ENCODE results near the gene ABHD4. TPM values are rescaled to one million over a fixed set of nuclear protein-coding genes. Genes with fewer than 3 reads are reported as not detected.

ABHD4 gene
- total RNA-seq, 1 donor from 2014 or later: 10.8 TPM

DNA sequence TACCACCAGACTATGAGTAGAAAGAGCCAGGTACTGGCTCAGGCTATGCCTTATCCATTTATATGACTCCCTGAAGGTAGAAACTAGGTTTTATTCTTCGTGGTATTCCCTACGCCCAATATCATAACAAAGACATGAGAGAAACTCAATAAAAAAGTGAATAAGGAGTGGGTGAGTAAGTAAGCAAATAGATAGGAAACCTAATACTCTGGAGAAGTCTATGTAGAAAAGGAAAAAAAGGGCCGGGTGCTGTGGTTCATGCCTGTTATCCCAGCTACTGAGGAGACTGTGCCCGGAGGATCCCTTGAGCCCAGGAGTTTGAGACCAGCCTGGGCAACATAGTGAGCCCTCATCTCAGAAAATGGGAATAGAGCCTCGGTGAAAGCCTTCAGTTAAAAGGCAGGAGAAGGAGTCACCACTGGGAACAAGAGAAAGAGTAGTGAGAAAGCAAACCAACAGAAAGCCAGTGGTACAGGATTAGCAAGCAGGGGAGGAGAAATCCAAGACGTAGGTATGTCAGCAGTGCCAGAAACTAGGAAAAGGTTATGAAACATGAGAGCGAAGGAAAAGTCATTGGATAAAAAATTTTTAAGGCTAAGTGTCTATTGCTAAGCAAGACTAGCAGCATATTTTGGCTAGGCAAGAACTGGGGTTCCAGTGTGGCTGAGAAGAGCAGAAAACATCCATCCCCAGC, 52.1 kb downstream of the ABHD4 start:
- intact Hi-C loops (cut with micrococcal nuclease): no loop called here
- H3K4me1 Mint-ChIP-seq (ENCODE audit: low read depth): peaks cover 2% of the 10 kb centered on the region
- no peak overlapping the region for H3K27ac Mint-ChIP-seq
- DNase-seq (ENCODE audit: low spot score): no peak
- no peaks in the 10 kb centered on the region for H3K36me3 Mint-ChIP-seq (ENCODE audit: low read depth)
- H3K27me3 Mint-ChIP-seq (ENCODE audit: low read depth): no peaks in the 10 kb centered on the region
- H3K9me3 Mint-ChIP-seq: no peaks in the 10 kb centered on the region
- no peak overlapping the region for H3K4me3 Mint-ChIP-seq (ENCODE audit: low read depth)

DNA sequence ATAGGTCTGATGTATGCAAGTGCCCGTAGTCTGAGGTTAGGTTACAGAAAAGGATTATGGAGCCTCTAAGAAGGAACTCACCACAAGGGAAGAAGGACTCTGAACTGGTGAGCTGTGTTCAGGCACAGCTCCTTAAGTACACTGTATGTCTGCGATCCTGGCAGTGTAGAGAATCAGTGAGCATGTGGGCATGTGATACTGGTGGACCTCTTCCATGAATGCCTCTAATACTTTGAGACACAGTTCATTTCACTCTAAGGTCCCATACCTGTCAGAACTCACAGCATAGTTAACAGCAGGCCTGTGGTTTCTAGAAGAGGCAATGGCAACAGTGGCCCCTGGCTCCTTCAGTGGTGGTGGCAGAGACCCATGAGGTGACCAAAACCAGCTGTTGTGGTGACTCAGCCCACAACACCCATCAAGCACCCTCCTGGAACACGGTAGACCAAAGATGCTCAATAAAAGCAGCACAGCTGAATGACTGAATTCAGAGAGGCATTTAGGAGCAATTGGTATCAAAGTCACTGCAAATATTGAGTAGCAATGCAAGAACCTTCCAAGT, 52.9 kb downstream of the ABHD4 start:
- intact Hi-C loops (cut with micrococcal nuclease): no loop called here
- Mint-ChIP-seq H3K4me1 (ENCODE audit: low read depth) (peaks cover 2% of the 10 kb centered on the region), H3K36me3 (ENCODE audit: low read depth) (no peaks in the 10 kb centered on the region), H3K4me3 (ENCODE audit: low read depth) (no peak overlapping the region), H3K27me3 (ENCODE audit: low read depth) (no peaks in the 10 kb centered on the region), H3K27ac (no peak overlapping the region), H3K9me3 (no peaks in the 10 kb centered on the region)
- DNase-seq (ENCODE audit: low spot score): no peak

DNA sequence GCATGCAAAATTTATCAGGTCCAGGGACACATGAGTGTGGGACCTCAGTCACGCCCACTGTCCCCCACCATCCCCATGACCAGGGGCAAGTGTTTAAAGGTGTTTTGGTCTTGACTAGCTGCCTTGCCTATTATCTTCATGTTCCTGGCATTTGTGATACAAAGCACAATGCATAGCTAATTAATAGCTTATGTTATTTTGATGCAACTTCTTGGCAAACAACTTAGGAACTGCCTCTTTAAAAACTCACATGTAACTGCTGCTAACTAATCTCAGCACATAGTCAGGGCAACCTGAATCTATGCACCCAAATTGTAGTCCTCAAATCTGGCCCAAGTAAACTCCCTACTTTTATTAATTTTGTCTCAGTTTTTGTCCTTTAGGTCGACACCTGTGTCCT, 53.5 kb downstream of the ABHD4 start:
- Mint-ChIP-seq H3K4me3 (ENCODE audit: low read depth) (no peak overlapping the region), H3K27ac (no peak overlapping the region), H3K4me1 (ENCODE audit: low read depth) (peaks cover 2% of the 10 kb centered on the region), H3K27me3 (ENCODE audit: low read depth) (no peaks in the 10 kb centered on the region), H3K9me3 (no peaks in the 10 kb centered on the region), H3K36me3 (ENCODE audit: low read depth) (no peaks in the 10 kb centered on the region)
- DNase-seq (ENCODE audit: low spot score): no peak
- intact Hi-C loops (cut with micrococcal nuclease): no loop called here

DNA sequence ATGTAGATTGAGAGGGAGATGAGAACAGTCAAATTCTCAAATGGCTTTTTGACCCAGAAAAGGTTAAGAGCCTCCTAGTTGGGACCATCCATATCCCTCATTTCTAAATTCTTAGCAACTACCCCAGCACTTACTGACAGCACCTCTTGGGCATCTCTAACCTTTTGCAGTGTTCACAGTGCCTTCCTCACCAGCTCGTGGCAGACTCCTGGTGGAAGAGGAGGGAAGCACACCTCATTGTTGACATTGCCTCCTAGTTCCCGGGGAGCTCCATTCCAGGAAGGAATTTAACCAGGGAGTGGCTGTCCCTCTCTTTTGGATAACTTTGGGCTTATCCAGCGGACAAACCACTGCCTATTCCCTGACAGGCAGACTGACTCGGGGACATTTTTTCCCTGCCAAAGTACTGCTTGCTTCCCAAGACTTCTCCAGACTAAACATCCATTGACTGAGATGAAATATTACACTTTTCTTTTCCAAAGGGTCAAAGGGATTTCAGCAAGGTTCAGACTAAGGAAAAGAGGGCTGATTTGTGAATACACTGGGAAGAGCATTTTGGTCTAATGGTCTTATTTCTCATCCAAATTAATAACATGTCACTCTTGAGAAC, 55.0 kb downstream of the ABHD4 start:
- Mint-ChIP-seq H3K4me1 (ENCODE audit: low read depth) (peaks cover 2% of the 10 kb centered on the region), H3K27ac (no peak overlapping the region), H3K4me3 (ENCODE audit: low read depth) (no peak overlapping the region), H3K9me3 (no peaks in the 10 kb centered on the region), H3K36me3 (ENCODE audit: low read depth) (no peaks in the 10 kb centered on the region), H3K27me3 (ENCODE audit: low read depth) (no peaks in the 10 kb centered on the region)
- intact Hi-C loops (cut with micrococcal nuclease): loop anchor here (1.0 kb wide), 2 partner anchors 83 to 97 kb away; no protein-coding TSS in a partner anchor
- DNase-seq (ENCODE audit: low spot score): peak; percentile 40

DNA sequence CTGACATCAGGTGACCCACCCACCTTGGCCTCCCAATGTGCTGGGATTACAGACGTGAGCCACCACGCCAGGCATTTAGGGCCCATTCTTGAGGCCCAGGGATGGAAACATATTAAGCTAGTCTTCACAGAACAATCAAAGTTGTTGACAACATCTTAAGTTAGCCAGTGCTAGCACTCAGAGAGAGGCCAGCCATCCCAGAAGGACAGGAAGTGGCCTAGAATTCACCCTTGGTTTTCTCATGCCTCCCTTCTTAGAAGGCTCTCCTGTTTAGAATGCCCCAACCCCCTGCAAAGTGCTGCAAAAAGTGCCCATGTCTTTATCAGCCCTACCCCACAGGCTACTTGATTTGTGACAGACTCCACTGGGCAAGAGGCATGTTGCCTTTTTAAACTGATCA, 58.1 kb downstream of the ABHD4 start:
- intact Hi-C loops (cut with micrococcal nuclease): loop anchor here (2.0 to 5.0 kb wide), 2 partner anchors 56 to 197 kb away; no protein-coding TSS in a partner anchor

DNA sequence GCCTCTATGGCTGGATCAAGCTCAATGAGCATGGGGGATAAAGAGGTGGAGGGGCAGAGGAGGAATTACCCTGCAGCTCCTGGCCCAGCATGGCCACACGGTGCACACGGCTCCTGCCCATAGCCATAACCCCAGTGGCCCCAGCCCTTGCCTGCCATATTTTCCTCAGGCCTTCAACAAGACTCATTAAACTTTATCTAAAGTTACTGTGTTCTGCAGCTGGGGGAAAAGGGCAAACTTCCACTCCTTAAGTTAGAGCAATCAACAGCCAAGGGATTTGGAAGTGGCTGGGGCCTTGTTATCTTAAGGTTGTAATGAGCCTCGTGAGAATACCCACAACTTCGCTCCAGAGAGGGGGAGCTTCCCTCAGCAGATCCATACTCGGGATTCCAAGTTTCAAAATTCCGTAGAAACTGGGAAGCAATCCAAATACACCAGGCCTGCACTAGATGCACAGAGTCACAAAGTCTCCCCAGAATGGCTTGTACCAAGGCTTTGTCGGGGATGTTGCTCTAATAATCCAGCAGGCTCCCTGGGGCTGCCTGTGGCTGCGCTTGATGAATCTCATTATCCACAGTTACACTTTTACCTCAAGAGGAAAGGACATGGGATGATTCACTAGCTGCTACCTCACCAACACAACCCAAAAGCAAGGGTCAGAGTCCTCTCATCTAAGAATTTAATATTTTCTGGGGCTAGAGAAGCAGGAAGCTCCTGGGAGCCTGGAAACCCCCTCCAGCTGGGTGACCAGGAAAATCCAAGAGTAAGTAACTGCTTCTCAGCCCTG, 59.0 kb downstream of the ABHD4 start:
- Mint-ChIP-seq H3K9me3 (no peaks in the 10 kb centered on the region), H3K27ac (no peak overlapping the region), H3K27me3 (ENCODE audit: low read depth) (no peaks in the 10 kb centered on the region), H3K36me3 (ENCODE audit: low read depth) (no peaks in the 10 kb centered on the region), H3K4me3 (ENCODE audit: low read depth) (no peak overlapping the region), H3K4me1 (ENCODE audit: low read depth) (no peaks in the 10 kb centered on the region)
- intact Hi-C loops (cut with micrococcal nuclease): loop anchor here (2.0 to 5.0 kb wide), 2 partner anchors 55 to 196 kb away; no protein-coding TSS in a partner anchor
- DNase-seq (ENCODE audit: low spot score): no peak

More for the DNA sequence above, 58.1 kb downstream of the ABHD4 start:
- no peaks in the 10 kb centered on the region for H3K27me3 Mint-ChIP-seq (ENCODE audit: low read depth)
- H3K9me3 Mint-ChIP-seq: no peaks in the 10 kb centered on the region
- H3K4me1 Mint-ChIP-seq (ENCODE audit: low read depth): no peaks in the 10 kb centered on the region
- no peaks in the 10 kb centered on the region for H3K36me3 Mint-ChIP-seq (ENCODE audit: low read depth)
- H3K27ac Mint-ChIP-seq: no peak overlapping the region
- DNase-seq (ENCODE audit: low spot score): no peak
- H3K4me3 Mint-ChIP-seq (ENCODE audit: low read depth): no peak overlapping the region

DNA sequence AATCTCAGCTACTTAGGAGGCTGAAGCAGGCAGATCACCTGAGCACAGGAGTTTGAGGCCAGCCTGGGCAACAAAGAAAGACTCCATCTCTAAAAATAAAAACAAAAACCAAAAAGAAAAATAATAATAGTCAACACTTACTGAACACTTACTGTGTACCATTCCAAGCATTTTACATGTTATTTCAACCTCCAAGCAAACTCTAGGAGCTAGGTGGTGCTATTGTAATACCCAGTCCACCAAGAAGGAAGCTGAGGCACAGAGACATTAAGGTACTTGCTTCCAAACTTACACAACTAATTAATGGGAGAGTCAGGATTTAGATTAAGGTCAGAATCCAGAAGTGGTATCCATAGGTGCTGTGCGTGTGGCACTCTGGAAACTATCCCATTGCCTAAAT, 59.8 kb downstream of the ABHD4 start:
- Mint-ChIP-seq H3K27ac (no peak overlapping the region), H3K36me3 (ENCODE audit: low read depth) (no peaks in the 10 kb centered on the region), H3K4me1 (ENCODE audit: low read depth) (no peaks in the 10 kb centered on the region), H3K4me3 (ENCODE audit: low read depth) (no peak overlapping the region), H3K9me3 (no peaks in the 10 kb centered on the region), H3K27me3 (ENCODE audit: low read depth) (no peaks in the 10 kb centered on the region)
- intact Hi-C loops (cut with micrococcal nuclease): loop anchor here (2.0 to 5.0 kb wide), 2 partner anchors 54 to 195 kb away; no protein-coding TSS in a partner anchor
- no peak for DNase-seq (ENCODE audit: low spot score)

DNA sequence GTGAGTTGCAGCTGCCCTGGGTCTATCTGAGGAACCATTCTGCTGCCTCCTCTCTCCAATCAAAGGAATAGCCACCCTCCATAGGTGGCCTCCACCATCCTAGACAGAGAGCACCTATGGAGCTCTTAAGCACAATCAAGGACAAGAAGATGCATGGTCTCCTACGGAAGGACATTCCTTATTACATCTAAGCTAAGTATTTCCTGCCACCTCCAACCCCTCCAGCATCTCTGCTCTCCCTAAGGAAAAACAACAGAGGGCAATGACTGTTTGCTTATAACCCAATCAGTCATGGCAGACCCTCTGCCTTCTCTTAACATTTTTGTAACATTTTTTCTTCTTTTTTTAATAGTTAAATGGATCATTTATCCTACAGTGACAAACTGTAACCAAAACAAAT, 60.8 kb downstream of the ABHD4 start:
- no peak for DNase-seq (ENCODE audit: low spot score)
- Mint-ChIP-seq H3K36me3 (ENCODE audit: low read depth) (no peaks in the 10 kb centered on the region), H3K4me3 (ENCODE audit: low read depth) (no peak overlapping the region), H3K27ac (no peak overlapping the region), H3K27me3 (ENCODE audit: low read depth) (no peaks in the 10 kb centered on the region), H3K4me1 (ENCODE audit: low read depth) (peaks cover 2% of the 10 kb centered on the region), H3K9me3 (no peaks in the 10 kb centered on the region)
- intact Hi-C loops (cut with micrococcal nuclease): loop anchor here (5.0 kb wide), 1 partner anchor 53 kb away; no protein-coding TSS in a partner anchor

DNA sequence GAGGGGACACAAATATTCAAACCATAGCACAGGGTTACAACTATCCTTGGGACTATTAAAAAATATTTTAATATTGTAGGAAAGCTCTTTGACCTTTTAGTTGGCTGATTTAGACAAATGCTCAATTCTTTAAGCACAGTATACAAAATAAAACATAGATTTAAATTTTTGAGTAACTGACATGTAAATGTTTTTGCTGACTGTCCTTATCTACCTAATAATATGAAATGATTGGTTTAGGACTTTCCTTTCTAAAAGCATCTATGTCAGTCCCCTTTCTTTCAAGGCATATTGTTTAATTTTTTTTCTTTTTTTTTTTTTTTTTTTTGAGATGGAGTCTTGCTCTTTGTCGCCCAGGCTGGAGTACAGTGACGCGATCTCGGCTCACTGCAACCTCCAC, 62.6 kb downstream of the ABHD4 start:
- H3K4me3 Mint-ChIP-seq (ENCODE audit: low read depth): no peak overlapping the region
- no peaks in the 10 kb centered on the region for H3K36me3 Mint-ChIP-seq (ENCODE audit: low read depth)
- no peaks in the 10 kb centered on the region for H3K9me3 Mint-ChIP-seq
- H3K27ac Mint-ChIP-seq: no peak overlapping the region
- peaks cover 6% of the 10 kb centered on the region for H3K4me1 Mint-ChIP-seq (ENCODE audit: low read depth)
- intact Hi-C loops (cut with micrococcal nuclease): no loop called here
- no peaks in the 10 kb centered on the region for H3K27me3 Mint-ChIP-seq (ENCODE audit: low read depth)
- DNase-seq (ENCODE audit: low spot score): no peak

Other genes starting within 250 kb of the ABHD4 start
- 246 and 256 TPM in 2 replicates for gene DAD1, start 9.1 kb upstream of the ABHD4 start, total RNA-seq
- gene OR6J1, start 46.1 kb downstream of the ABHD4 start, total RNA-seq: not detected in 2 replicates
- 114 and 123 TPM in 2 replicates for gene OXA1L, start 168.4 kb downstream of the ABHD4 start, total RNA-seq
- gene SLC7A7, start 217.1 kb downstream of the ABHD4 start, total RNA-seq: 0.25 TPM in 1 of 2 replicates, not detected in the other
- 173 and 175 TPM in 2 replicates for gene MRPL52, start 231.6 kb downstream of the ABHD4 start, total RNA-seq
- 2.6 and 2.7 TPM in 2 replicates for gene MMP14, start 238.3 kb downstream of the ABHD4 start, total RNA-seq